ENCODE measurements around the gene ITIH4.

GRCh38 chr3:52794612-52795099 is 35.8 kb downstream of the ITIH4 start, which contains the start of gene ITIH3:
- TF ChIP-seq CTCF (IDR thresholded peaks at IDR 0.05) (no peak), POLR2AphosphoS5 (IDR thresholded peaks at IDR 0.05; ENCODE audit: low read depth, low read length) (no peak), EZH2phosphoT487 (IDR thresholded peaks at IDR 0.05; ENCODE audit: borderline replicate concordance, low read depth) (no peak), NFIC (IDR thresholded peaks at IDR 0.05; ENCODE audit: borderline replicate concordance) (no peak), MAX (IDR thresholded peaks at IDR 0.05; ENCODE audit: low read depth) (no peak), PBX3 (IDR thresholded peaks at IDR 0.05) (no peak), NRF1 (IDR thresholded peaks at IDR 0.05; ENCODE audit: low read depth, low read length) (no peak)

All from SK-N-SH (cell line).